Dedifferentiated amniotic fluid mesenchymal stem cell (primary cell): Measurements from ENCODE around the gene CLHC1.
"Not testable (repeated sequence)": the region's sequence is repeated elsewhere in the genome, so short reads cannot be mapped to it uniquely, and the experiment has no call there.

Experiments
- DNase-seq: peaks from one replicate; pipeline ENCODE4 v3.0.0-alpha.2; 2016; ENCODE audit errors: extremely low spot score

The CLHC1 gene

DNA sequence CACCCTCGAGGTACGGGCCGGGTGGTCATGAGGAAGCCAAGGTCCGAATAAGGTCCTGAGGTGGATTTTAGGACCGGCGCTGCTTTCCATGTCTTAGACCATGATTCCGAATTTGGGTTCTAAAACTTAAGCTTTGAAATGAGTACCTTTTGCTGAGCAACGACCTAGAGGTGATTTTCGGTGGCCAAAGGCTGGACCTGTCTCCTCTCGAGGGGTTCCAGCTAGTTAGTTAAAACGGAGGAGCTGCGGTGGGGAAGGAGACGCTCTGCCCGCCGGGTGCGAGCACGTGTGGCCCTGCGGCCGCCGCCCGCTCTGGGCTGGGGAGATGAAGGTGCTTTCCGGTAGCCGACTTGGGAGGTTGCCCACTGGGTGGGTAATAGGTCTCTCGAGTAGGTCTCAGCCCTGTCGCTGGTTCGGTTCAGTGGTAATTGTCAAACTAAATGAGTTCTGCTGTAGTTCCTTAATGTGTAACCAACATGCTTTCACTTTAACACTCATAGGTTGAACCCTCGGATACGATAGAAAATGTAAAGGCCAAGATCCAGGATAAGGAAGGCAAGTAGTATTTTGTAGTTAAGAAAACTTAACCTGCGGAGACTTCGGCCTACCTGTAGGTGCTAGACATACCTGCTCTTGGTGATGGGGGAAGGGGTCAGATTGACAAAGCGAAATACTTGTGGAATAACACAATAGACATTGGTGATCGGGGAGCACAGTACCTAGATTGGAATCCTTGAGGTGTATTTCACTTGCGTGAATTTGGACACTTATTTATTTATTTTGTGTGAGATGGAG lies 967 bp upstream of the CLHC1 start:
- no peak for DNase-seq

DNA sequence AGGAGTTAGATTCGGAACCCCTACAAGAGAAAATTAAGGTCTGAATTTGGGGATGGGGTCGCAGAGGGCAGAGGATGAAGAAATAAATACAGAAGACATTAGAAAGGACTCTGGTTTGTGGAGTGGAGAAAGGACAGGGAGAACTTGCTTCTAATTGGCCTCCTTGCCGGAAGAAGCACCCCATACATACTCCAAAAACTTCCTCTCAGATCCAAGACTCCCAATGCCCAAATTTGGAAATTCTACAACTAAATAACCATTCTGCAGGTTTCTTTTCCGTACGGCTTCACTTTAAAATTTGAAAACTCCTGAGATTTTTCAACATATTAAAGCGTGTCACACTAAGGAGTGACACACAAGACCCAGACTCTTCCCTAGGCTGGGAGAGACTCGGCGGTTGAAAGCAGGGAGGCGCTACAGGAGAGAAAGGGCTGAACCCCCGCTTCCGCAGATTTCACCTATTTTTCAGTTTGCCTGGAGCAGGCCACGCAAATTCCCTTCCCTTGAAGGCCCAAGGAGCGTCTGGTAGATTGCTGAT lies 478 bp downstream of the CLHC1 start:
- peak; percentile 22 for DNase-seq

- DNase-seq, result no peak
Observed at GRCh38 chr2:55230551-55230950, 1.5 kb downstream of the CLHC1 start.

DNA sequence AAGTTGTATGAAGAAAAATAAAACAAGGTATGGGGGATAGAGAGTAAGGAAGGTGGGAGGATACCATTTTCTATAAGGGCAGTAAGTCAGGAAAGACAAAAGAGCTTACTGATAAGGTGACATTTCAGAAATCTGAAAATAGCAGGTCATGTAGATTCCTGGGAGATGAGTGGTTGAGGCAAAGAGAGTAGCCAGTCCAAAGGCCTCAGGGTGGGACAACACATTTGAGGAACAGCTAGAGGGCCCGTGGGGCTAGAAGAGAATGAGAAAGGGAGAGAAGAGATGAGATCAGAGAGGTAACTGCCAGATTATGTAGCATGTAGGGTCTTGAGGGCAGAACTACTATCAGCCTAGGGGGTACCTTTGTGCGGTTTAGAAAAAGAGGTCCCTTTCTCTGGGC lies 2.9 kb downstream of the CLHC1 start:
- no peak for DNase-seq

DNA sequence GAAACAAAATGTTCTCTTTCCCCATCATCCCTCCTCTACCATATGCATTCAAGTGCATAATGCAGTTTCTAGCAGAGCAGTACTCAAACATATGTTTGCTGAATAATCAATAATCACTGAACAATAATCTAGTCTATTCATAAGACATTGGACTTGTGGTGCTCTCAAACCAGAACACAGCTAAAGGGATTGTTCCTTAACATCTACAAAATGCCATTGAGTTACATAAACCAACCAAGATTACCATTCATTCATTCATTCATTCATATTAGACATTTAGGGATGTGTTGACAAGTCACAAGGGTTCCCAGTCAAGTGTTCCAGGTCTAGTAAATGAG lies 3.9 kb downstream of the CLHC1 start:
- DNase-seq, result no peak

DNA sequence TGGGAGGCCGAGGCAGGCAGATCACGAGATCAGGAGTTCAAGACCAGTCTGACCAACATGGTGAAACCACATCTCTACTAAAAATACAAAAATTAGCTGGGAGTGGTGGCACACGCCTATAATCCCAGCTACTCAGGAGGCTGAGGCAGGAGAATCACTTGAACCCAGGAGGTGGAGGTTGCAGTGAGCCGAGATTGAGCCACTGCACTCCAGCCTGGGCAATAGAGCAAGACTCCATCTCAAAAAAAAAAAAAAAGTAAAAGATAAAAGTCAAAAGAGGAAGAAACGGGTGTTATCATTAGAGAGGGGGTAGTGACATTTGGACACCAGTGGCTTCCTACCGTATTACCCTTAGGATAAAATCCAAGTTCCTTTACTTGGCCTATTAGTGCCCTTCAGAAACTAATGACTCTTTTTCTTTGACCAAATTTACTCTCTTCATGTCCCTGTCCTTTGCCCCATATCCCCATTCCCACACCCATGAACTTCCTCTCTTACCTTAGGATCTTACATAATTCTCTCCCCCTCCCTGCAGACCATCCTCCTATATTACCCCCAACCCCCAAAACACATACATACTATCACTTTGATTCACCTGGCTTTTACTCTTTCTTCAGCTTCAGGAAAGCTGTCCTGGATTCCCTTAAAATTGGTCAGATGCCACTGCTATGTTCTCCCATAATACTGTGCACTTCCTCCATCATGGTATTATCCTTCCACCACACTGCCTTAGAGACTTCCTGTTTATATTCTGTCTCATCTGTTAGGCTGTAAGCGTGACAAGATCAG lies 4.5 kb downstream of the CLHC1 start:
- DNase-seq, result not testable (repeated sequence)

- no peak for DNase-seq
Observed at GRCh38 chr2:55225481-55226020, 6.5 kb downstream of the CLHC1 start.

DNA sequence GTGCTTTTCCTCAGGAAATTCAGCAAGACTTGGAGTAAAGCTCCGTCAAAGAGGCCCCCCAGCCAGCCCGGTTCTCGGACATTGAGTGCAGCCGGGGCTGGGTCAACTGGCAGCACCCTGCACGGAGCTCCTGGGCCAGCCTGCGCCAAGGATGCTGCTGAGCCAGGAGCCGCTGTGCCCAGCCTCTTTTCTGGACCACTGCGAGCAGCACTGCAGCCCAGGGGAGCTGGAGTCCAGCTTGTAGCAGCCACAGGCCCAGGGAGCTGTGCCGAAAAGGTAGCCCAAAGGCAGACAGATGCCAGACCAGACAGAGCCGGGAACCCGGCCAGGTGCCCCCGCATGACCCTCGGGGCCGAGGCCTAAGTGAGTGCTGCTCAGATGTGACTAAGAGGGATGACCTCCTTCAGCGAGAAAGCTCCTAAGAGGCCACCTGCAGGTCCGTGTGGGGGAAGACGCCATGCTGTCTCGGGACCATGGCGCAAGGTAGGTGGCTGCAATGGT lies 7.3 kb downstream of the CLHC1 start:
- DNase-seq, result no peak

DNA sequence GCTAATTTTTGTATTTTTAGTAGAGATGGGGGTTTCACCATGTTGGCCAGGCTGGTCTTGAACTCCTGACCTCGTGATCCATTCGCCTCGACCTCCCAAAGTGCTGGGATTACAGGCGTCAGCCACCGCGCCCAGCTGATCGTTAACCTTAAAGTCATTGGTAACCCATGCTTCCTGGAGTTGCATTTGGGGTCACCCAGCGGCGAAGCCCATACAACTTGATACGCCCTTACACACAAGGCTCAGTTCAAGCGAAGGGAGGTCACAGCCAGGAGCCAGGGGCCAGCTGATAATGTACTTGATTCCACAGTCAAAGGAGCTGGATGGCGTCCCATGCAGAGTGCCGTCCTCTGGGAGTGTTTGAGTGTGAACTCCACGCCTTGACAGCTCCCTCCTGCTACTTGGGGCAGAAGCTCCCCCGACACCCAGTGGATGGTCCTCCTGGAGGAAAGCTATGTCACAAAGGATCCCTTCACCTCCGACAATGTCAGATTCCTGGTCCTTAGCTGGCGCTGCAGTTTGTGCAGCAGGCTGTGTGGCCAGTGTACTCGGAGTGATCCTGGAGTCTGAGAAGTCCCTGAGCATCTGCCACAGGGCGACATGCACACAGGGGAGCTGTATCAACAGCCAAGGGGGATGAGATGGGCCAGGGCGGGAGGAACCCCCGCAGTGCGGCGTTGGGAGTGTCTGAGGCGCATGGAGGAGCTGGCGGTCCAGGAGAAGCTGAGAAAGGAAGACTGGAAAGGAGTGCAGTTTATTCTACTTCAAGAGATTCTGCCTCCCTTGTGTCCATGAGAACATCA lies 7.9 kb downstream of the CLHC1 start:
- DNase-seq, result no peak

DNA sequence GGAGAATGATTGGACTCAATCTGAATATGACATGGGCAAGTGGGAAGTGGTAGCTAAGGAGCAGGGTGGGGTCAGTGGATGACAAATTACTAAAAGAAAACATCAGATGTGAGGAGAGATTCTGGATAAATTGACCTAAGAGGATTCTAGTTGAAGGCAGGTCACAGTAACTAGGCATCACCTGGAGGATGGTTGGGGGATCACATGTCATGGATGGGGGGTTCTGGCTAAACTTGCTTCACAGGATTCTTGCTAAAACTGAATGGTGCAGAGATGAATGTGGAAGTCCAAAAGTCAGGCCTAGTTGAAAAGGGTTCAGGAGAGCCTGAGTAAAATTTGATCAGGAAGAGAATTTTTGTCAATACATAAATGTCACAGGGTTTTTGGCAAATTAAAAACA lies 18.3 kb downstream of the CLHC1 start:
- DNase-seq, result no peak

- no peak for DNase-seq
Observed at GRCh38 chr2:55204950-55205349, 27.1 kb downstream of the CLHC1 start.

- no peak for DNase-seq
Observed at GRCh38 chr2:55204536-55204935, 27.6 kb downstream of the CLHC1 start.

DNA sequence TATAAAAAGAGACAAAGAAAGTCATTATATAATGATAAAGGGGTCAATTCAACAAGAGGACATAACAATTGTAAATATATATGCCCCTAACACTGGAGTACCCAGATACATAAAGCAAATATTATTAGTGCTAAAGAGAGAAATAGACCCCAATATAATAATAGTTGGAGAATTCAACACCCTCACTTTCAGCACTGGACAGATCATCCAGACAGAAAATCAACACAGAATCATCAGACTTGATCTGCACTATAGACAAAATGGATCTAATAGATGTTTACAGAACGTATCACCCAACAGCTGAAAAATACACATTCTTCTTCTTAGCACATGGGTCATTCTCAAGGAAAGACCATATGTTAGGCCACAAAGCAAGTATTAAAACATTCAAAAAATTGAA lies 31.7 kb downstream of the CLHC1 start:
- no peak for DNase-seq

- no peak for DNase-seq
Observed at GRCh38 chr2:55196526-55196925, 35.6 kb downstream of the CLHC1 start.

GRCh38 chr2:55191888-55192287 lies 40.2 kb downstream of the CLHC1 start:
- not testable (repeated sequence) for DNase-seq

GRCh38 chr2:55186837-55187236 lies 45.3 kb downstream of the CLHC1 start:
- not testable (repeated sequence) for DNase-seq

DNA sequence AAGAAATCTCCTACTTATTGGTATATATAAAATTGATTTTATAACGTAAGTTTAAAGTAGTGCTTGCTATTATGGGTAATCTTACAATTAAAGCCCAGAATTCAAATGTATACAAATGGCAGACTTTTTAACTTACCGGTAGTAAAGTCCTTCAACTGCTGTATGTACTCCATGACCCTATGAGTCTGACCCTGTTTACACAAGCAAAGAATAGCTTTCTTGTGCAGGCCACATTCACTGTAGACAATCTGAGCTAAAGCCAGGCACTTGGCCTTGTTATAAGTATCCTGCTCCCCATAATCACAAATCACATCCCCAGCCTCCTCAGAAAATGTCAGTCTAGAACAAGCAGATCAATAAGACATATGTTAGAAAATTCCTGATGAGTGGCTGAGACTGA lies 51.7 kb downstream of the CLHC1 start:
- no peak for DNase-seq

- DNase-seq, result no peak
Observed at GRCh38 chr2:55176094-55176415, 56.0 kb downstream of the CLHC1 start.

DNA sequence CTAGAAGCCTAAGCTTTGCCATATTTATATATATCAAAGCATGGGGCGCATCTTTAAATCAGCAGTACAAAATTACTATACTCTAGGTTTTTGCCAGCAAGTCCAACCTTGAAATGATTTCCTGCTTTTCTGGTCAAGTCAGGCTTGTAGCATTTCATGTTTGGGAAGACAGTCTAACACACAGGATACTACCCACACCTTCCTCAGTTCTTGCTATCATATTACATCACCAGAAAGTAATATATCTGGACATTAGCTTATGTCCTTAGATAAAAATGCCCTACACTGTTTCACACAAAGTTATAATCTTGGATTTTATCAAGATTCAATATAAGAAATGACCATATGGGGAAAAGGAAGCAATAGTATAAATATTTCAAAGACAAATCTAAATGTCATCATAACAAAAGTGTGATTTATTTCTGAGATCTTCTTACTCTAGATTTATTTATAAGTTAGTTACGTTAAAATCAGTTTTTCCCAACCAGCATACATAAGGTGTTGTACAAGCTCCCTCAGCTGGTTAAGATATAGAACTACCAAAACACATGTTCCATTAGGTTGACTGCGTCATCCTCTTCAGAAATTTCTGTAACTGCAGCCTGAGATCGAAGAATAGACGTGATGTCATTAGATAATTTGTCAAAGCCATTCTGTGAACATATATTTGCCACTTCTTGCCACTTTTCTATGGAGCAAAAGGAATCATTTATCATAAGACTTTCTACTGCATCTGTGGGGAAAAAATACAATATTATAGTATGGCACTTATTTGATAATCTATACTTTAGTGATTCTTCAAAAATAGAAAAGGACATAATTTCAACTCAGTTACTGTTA lies 56.6 kb downstream of the CLHC1 start:
- DNase-seq, result peak; percentile 84

DNA sequence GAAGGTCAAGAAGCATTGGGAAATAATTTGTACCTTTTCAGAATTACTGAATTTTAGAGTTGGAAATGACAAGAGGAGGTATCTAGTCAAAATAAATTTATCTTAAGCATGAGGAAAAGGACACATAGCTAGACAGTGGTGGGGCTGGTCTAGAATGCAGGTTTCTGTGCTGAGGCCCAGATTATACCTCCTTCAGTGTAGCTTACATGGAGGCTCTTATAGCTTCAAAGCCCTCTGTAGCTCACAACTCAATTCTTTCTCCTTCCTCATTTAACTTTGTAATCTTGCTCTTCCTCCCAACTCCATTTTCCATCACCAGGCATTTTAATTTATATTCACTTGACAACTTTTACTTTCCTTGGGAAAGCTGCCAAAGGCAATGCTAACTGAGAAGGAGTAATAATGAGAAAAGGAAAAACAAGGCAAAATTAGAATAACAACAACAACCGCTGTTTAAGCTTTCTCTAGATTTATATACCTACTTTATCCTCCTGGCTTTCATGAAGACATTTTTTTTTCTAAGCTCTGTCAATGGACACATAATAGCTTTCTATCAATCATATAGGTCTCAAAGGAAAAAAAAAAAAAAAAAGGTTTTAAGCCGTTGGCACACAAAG lies 58.5 kb downstream of the CLHC1 start:
- no peak for DNase-seq

DNA sequence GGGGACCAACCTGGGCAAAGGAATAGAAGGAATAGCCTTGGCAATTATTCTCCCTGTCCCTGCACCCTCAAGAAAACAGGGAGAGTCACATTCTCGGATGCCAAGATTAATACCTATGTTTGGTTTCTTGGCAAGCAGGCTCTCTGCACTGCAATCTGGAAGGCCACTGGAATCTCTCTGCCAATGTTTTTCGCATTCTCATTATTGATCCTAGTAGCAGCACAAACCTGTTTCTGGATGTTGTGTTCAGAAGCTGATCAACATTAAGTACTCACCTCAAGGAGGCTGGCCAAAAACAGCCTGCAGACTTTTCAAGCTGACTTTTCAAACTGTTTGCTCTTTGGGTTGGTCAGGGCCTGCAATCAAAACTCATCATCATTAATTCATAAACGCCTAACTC lies 62.2 kb downstream of the CLHC1 start:
- no peak for DNase-seq
